ENCODE results near the gene CD247.

The CD247 gene

DNA sequence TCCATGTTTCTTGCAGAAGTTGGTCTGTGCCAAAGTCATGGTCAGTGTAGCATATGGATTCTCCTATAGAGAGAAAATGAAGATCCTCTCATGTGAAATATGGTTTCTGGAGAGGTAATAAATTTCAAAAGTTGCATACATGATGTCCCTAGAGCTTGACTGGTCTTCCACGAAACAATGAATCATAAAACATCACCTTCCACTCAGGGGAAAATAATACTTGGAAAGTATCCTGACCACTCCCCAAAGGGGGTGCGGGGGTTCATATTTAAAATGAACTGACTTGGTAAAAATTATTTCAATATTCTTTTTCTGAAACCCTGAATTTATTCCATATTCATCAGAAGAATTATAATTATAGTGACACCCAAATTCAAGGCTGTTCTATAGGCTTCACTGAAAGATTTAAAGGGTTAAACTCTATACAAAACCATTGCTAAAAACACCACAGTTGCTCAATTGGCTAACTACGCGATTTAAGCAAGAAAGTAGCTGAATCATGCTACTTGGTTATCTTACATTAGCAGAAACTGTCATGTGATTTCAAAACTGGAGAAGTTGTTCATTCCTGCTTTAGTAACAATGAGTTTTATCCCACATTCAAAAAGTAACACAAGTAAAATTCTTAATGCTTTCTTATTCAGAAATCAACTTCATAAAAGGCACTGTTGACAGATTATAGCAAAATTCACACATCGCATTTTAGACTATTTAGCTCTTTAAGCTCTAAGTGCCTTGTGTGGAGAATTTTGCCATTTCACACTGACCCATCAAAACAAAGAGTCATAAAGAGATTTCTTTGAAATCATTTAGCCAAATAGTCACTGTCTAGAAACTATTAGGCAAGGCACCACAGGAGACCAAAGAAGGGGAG lies 30.0 kb upstream of the CD247 start:
- no peak overlapping the region for H3K4me3 ChIP-seq (ENCODE audit: low read depth, low read length)
- DNase-seq (ENCODE audit: low read depth): no peak
- TF ChIP-seq, protein P1, sequence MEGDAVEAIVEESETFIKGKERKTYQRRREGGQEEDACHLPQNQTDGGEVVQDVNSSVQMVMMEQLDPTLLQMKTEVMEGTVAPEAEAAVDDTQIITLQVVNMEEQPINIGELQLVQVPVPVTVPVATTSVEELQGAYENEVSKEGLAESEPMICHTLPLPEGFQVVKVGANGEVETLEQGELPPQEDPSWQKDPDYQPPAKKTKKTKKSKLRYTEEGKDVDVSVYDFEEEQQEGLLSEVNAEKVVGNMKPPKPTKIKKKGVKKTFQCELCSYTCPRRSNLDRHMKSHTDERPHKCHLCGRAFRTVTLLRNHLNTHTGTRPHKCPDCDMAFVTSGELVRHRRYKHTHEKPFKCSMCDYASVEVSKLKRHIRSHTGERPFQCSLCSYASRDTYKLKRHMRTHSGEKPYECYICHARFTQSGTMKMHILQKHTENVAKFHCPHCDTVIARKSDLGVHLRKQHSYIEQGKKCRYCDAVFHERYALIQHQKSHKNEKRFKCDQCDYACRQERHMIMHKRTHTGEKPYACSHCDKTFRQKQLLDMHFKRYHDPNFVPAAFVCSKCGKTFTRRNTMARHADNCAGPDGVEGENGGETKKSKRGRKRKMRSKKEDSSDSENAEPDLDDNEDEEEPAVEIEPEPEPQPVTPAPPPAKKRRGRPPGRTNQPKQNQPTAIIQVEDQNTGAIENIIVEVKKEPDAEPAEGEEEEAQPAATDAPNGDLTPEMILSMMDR (IDR thresholded peaks at IDR 0.05; ENCODE audit: low read depth, low read length, missing control alignments): no peak

DNA sequence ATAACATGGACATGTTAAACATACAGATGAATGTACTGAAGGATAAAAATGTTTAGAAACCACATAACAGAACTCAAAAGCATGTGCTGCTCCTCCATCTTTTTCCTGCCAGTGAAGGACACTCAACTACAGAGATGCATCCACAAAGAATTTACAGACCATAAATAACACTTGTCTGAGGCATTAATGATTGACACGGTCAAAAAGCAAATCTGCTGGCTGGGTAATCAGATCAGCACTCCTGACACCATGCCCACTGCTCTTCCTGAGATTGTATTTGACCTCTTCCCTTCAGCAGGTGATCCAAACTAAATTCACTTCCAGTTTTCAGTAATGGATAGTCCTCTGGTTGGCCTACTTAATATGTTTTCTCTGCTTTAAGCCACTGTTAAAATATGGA lies 28.6 kb upstream of the CD247 start:
- TF ChIP-seq, protein P1 (IDR thresholded peaks at IDR 0.05; ENCODE audit: low read depth, low read length, missing control alignments): no peak
- no peak overlapping the region for H3K4me3 ChIP-seq (ENCODE audit: low read depth, low read length)
- DNase-seq (ENCODE audit: low read depth): no peak

DNA sequence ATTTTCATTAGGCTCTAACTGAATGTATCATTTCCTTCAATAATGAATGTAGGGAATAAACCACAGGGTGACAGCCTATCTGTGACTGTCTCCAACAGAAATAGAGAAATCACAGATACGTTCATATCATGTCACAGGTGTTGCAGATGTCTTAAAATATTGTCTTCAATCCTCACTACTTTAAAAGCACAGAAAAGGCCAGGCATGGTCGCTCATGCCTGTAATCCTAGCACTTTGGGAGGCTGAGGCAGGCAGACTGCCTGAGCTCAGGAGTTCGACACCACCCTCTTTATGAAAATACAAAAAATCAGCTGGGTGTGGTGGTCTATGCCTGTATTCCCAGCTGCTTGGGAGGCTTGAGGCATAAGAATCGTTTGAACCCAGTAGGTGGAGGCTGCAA lies 27.0 kb upstream of the CD247 start:
- DNase-seq (ENCODE audit: low read depth): no peak
- TF ChIP-seq, protein P1 (IDR thresholded peaks at IDR 0.05; ENCODE audit: low read depth, low read length, missing control alignments): no peak
- no peak overlapping the region for H3K4me3 ChIP-seq (ENCODE audit: low read depth, low read length)

DNA sequence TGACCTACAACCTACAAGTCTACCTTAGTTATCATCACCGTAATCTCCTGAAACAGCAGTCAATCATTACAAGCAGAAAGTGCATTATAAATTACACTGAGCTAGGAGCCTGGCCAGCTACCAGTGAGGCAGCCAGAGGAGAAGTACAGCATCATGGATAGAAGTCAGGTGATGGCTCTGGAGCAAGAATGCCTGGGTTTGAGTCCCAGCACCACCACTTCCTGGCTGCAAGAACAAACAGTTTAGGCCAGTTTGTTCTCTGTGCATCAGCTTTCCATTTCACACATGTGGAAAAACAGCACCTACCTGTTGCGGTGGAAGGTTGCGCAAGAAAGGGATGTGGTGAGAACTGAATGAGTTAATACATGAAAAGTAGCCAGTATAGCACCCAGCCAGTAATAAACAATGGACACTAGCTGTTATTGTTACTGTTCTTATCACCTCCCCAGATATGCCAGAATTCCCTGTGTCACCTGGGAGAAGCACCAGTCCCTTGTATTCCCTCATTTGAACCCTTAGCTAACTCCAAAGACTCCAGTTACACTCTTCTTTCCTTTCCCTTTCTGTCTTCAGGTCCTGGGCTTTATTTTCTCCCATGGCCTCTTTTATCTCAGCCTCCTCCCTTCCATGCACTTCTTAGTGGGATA lies 26.2 kb upstream of the CD247 start:
- H3K4me3 ChIP-seq (ENCODE audit: low read depth, low read length): no peak overlapping the region
- DNase-seq (ENCODE audit: low read depth): no peak
- TF ChIP-seq, protein P1 (IDR thresholded peaks at IDR 0.05; ENCODE audit: low read depth, low read length, missing control alignments): no peak

DNA sequence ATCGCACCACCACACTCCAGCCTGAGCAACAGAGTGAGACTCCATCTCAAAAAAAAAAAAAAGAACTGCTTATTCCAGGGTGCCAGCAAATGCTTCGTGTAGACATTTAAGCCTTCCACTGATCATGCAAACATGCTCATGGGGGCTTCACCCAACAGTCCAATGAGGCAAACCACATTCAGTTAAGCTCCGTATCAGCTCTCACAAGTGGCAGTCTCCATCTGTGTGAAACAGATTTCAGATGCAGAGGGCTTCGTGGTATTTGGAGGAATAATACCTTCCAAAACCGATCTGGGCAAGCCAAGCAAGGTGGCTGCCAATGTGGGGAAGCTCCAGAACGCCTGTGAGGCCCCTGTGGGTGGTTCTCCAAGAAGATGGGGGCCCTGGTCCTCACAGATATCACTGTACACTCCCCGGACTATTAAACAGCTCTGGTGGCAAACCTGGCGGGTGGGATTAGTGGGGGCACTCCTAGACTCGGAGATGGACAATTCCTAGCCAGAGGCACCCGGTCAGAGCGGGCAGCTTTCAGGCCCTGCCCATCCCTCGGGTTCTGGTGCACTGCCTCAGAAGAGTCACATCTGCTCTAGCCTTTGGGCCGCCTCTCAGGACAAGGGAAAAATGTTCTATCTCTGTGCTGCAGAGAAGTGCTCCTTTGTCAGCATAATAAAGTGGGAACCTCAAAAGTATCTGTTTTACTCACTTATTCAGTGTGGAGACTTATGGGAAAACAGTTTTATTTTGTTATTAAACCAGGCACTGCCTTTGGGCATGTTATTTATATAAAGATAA lies 25.1 kb upstream of the CD247 start:
- DNase-seq (ENCODE audit: low read depth): no peak
- TF ChIP-seq, protein P1 (IDR thresholded peaks at IDR 0.05; ENCODE audit: low read depth, low read length, missing control alignments): no peak
- no peak overlapping the region for H3K4me3 ChIP-seq (ENCODE audit: low read depth, low read length)

DNA sequence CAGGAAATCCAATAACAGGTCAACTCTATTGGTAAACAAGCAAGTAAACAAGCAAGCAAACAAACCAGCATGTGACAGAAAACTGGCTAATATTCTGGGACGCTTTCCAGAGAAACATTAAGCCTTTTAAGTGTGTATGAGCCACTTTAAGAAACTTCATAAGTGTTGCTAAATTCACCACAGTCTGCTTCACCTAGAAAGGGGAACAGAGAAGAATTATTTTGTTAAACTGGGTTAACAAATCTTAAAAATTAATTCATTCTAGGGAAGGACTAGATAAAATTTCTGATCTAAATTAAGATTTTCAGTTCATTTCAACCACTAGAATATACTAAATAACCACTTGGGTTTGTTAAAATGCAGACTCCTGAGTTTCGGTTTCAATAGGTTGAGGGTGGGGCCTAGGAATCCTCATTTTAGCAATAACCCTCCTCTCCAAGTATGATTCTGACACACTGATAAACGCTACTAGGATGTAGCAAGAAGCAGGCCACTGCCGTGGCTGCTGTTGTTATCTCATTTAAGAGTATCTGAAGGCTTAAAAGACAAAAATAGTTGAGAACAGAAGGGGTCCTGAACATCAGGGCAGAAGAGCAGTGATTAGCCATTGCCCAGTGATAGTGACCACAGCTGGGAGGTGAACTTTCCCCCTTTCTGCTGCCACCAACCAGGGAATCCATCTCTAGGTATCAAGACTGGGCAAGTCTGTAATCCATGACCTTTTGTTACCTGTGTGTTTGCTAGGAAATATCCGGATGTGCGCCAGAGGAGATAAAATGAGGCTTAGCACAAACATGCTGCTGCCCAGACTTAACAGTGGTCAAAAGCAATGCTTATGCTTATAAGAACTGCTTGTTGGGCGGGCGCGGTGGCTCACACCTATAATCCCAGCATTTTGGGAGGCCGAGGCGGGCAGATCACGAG lies 24.0 kb upstream of the CD247 start:
- DNase-seq (ENCODE audit: low read depth): no peak
- no peak overlapping the region for H3K4me3 ChIP-seq (ENCODE audit: low read depth, low read length)
- TF ChIP-seq, protein P1 (IDR thresholded peaks at IDR 0.05; ENCODE audit: low read depth, low read length, missing control alignments): no peak
